Measurements from ENCODE around the gene FBXO9.

The FBXO9 gene

GRCh38 chr6:53136000-53136609, 70.9 kb downstream of the FBXO9 start:
- Histone ChIP-seq H3K4me2 (ENCODE audit: low read depth, low read length) (no peak overlapping the region), H3K79me2 (ENCODE audit: low read length) (no peaks in the 10 kb centered on the region), H3K9ac (ENCODE audit: low read length) (no peak overlapping the region), H3K27me3 (replicated peaks; ENCODE audit: insufficient read depth, low read length) (no peaks in the 10 kb centered on the region), H3K4me3 (ENCODE audit: low read length) (no peak overlapping the region), H3K4me1 (ENCODE audit: low read length) (no peaks in the 10 kb centered on the region), H3K9me2 (replicated peaks; ENCODE audit: insufficient read depth, low read length) (no peaks in the 10 kb centered on the region), H3K27ac (ENCODE audit: low read length) (no peak overlapping the region), H4K20me1 (ENCODE audit: insufficient read depth, low read length) (no peaks in the 10 kb centered on the region), H3K36me3 (replicated peaks; ENCODE audit: insufficient read depth, low read length) (no peaks in the 10 kb centered on the region), H3F3A (ENCODE audit: insufficient read depth, low read length) (no peaks in the 10 kb centered on the region), H3K9me3 (replicated peaks; ENCODE audit: insufficient read depth, low read length) (no peaks in the 10 kb centered on the region), H2AFZ (ENCODE audit: low read length) (no peak overlapping the region)
- no peak for TF ChIP-seq CTCF (IDR thresholded peaks at IDR 0.05; ENCODE audit: low read length)
- no peak for TF ChIP-seq EZH2phosphoT487 (IDR thresholded peaks at IDR 0.05; ENCODE audit: low read length)
- TF ChIP-seq EZH2 (optimal IDR thresholded peaks at IDR 0.05; ENCODE audit: low read depth, low read length) = no peak
- DNase-seq = no peak

DNA sequence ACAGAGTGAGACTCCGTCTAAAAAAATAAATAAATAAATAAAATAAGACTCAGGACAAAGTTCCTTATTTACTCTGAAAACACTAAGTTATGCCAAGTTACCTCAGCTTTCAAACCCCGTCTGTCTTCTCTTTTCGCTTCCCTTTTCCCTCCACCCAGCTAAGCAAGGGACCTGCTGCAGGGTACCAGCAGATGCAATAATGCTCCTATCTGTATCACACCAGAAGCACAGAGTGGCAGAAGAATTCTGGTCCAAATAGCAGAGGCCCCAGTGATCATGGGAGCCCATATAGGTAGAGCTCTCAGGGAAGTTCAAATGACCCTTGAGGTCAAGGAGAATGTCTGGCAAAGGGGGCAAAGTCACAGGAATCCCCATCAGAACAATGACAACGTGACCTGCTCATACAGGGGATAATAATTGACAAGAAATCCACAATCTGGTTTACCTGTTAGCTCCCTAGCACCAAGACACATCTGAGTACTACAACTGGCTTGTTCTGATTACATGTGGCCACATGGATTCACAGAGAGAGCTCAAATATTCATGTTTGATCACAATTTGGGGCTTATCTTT, 74.7 kb downstream of the FBXO9 start:
- Histone ChIP-seq H2AFZ (ENCODE audit: low read length) (no peak overlapping the region), H3K9ac (ENCODE audit: low read length) (no peak overlapping the region), H4K20me1 (ENCODE audit: insufficient read depth, low read length) (no peaks in the 10 kb centered on the region), H3K9me2 (replicated peaks; ENCODE audit: insufficient read depth, low read length) (no peaks in the 10 kb centered on the region), H3F3A (ENCODE audit: insufficient read depth, low read length) (no peaks in the 10 kb centered on the region), H3K9me3 (replicated peaks; ENCODE audit: insufficient read depth, low read length) (no peaks in the 10 kb centered on the region), H3K4me3 (ENCODE audit: low read length) (no peak overlapping the region), H3K4me1 (ENCODE audit: low read length) (no peaks in the 10 kb centered on the region), H3K36me3 (replicated peaks; ENCODE audit: insufficient read depth, low read length) (no peaks in the 10 kb centered on the region), H3K4me2 (ENCODE audit: low read depth, low read length) (no peak overlapping the region), H3K79me2 (ENCODE audit: low read length) (no peaks in the 10 kb centered on the region), H3K27ac (ENCODE audit: low read length) (no peak overlapping the region), H3K27me3 (replicated peaks; ENCODE audit: insufficient read depth, low read length) (no peaks in the 10 kb centered on the region)
- no peak for TF ChIP-seq EZH2 (optimal IDR thresholded peaks at IDR 0.05; ENCODE audit: low read depth, low read length)
- DNase-seq = no peak

GRCh38 chr6:53142810-53143209, 77.6 kb downstream of the FBXO9 start:
- no peak for DNase-seq
- Histone ChIP-seq H2AFZ (ENCODE audit: low read length) (no peak overlapping the region), H3K27ac (ENCODE audit: low read length) (no peak overlapping the region), H3K36me3 (replicated peaks; ENCODE audit: insufficient read depth, low read length) (no peaks in the 10 kb centered on the region), H3K4me3 (ENCODE audit: low read length) (no peak overlapping the region), H3K27me3 (replicated peaks; ENCODE audit: insufficient read depth, low read length) (no peaks in the 10 kb centered on the region), H3K4me1 (ENCODE audit: low read length) (no peaks in the 10 kb centered on the region), H3K4me2 (ENCODE audit: low read depth, low read length) (no peak overlapping the region), H3K79me2 (ENCODE audit: low read length) (no peaks in the 10 kb centered on the region), H3K9ac (ENCODE audit: low read length) (no peak overlapping the region), H3K9me3 (replicated peaks; ENCODE audit: insufficient read depth, low read length) (no peaks in the 10 kb centered on the region), H4K20me1 (ENCODE audit: insufficient read depth, low read length) (no peaks in the 10 kb centered on the region), H3F3A (ENCODE audit: insufficient read depth, low read length) (no peaks in the 10 kb centered on the region), H3K9me2 (replicated peaks; ENCODE audit: insufficient read depth, low read length) (no peaks in the 10 kb centered on the region)
- TF ChIP-seq EZH2 (optimal IDR thresholded peaks at IDR 0.05; ENCODE audit: low read depth, low read length) (no peak), EZH2phosphoT487 (IDR thresholded peaks at IDR 0.05; ENCODE audit: low read length) (no peak), CTCF (IDR thresholded peaks at IDR 0.05; ENCODE audit: low read length) (no peak)

- TF ChIP-seq CTCF (IDR thresholded peaks at IDR 0.05; ENCODE audit: low read length) (no peak), EZH2phosphoT487 (IDR thresholded peaks at IDR 0.05; ENCODE audit: low read length) (no peak), EZH2 (optimal IDR thresholded peaks at IDR 0.05; ENCODE audit: low read depth, low read length) (no peak)
- H3K4me3 ChIP-seq (ENCODE audit: low read length) = no peak overlapping the region
- H3K36me3 ChIP-seq (replicated peaks; ENCODE audit: insufficient read depth, low read length) = no peaks in the 10 kb centered on the region
- no peak overlapping the region for H3K4me2 ChIP-seq (ENCODE audit: low read depth, low read length)
- no peaks in the 10 kb centered on the region for H3K9me3 ChIP-seq (replicated peaks; ENCODE audit: insufficient read depth, low read length)
- H3K27ac ChIP-seq (ENCODE audit: low read length) = no peak overlapping the region
- H3K4me1 ChIP-seq (ENCODE audit: low read length) = no peaks in the 10 kb centered on the region
- H3F3A ChIP-seq (ENCODE audit: insufficient read depth, low read length) = no peaks in the 10 kb centered on the region
- H3K27me3 ChIP-seq (replicated peaks; ENCODE audit: insufficient read depth, low read length) = no peaks in the 10 kb centered on the region
- no peak overlapping the region for H2AFZ ChIP-seq (ENCODE audit: low read length)
- H3K79me2 ChIP-seq (ENCODE audit: low read length) = no peaks in the 10 kb centered on the region
- H3K9me2 ChIP-seq (replicated peaks; ENCODE audit: insufficient read depth, low read length) = no peaks in the 10 kb centered on the region
- no peaks in the 10 kb centered on the region for H4K20me1 ChIP-seq (ENCODE audit: insufficient read depth, low read length)
- DNase-seq = no peak
- H3K9ac ChIP-seq (ENCODE audit: low read length) = no peak overlapping the region
Observed at GRCh38 chr6:53143710-53144109, 78.5 kb downstream of the FBXO9 start.

Measured in MM.1S (cell line).